HG03520 (cell line): ENCODE measurements around the gene SPANXN4.

Source experiments
- ATAC-seq: cut with Tn5 transposase; IDR thresholded peaks from one replicate; pipeline ENCODE4 v1.9.1; 2021; ENCODE audit warnings: mild to moderate bottlenecking, moderate library complexity; ENCODE audit not compliant: unreplicated experiment

Gene SPANXN4, protein sequence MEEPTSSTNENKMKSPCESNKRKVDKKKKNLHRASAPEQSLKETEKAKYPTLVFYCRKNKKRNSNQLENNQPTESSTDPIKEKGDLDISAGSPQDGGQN

DNA sequence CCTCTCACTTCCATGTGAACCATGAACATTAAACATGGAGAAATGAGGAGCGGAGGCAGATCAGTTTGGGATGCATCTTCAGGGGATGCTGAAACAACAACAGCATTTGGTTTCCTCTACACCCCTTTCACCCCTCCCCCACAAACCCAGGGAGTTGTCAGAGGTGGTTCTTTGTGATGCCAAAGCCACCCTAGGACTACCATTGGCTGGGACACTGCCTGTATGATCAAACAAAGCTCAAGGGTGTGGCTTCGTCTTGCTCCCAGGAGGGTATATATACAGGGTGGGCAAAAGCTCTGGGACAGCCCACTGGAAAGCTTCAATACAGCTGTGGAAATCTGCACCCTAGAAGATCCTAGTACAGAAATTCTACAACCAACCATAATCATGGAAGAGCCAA, at the start of gene SPANXN4:
TSS of gene SPANXN4 (plus strand) at position 301 of the 400 bp plus-strand sequence. CDS start at position 388, 87 bp downstream.
- ATAC-seq: no peak

DNA sequence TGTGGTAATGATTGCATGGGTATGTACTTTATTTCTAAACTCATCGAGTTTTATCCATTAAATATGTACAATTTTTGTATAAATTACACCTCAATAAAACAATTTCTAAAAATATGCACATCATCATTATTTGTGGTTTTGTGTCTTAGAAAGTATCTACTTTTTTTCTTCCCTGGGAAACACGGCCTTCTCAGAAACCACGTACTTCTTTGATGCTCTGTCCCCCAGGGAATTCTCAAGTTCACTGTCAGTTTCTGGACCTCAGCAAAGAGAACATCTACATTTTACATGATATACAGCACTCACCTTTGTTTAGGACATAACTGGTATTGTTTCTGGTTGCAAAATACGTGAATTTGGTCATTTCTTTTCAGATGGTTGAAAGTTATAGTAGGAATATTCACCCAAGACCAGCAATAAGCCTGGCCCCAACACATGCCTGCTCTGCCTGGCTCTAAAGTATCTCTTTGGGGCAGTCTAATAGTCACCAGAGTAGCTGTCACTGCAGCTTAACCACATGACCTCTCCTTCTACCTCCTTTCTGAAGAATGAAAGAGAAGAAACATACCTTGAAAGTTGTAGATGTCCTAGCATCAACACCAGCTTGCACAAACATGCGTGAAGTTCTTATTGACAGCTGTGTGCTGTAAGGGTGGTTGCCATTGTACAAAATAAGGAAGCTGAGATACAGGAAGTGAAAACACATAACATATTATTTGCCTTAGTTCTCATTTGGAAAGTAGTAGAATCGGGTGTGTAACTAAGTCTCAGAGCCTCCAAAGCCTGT, 48.4 kb upstream of the SPANXN4 start:
- peak; percentile 89 for ATAC-seq

DNA sequence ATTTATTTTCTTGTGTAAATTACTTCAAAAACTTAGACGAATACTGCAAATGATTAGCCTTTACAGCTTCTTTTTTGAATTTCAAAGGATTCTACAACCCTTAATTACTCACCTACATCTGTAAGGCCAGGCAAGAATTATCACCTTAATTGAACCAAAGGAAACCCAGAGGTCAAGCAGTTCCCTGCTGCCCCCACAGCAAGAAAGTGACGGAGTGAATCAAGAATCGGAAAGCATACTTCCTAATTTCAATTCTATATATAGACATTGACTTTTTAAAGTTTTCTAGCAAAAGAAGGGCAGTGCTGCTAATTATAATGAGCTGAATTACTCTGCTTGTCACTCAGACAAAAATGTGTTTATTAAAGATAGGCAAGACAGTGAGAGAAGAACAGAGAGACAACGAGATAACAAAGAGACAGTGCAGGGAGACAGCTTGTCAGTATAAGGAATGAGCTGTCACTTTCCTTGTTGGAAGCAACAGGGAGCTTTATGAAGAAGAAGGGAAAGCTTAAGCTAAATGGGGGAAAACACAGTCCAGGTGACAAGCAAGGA, 47.5 kb upstream of the SPANXN4 start:
- ATAC-seq: peak; percentile 28

DNA sequence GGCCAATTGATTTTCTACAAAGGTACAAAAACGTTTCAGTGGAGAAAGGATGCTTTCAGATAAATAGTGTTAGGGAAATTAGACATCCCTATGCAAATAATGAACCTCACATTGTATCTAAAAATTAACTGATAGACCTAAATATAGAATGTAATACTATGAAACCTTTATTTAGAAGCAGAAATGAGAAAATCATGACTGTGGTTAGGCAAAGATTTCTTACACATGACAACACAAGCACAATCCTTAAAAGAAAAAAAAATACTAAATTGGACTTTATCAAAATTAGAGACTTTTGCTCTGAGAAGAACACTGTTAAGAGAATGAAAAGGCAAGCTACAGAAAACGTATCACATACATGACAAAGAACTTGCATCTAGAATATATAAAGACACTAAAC, 43.0 kb upstream of the SPANXN4 start:
- no peak for ATAC-seq

DNA sequence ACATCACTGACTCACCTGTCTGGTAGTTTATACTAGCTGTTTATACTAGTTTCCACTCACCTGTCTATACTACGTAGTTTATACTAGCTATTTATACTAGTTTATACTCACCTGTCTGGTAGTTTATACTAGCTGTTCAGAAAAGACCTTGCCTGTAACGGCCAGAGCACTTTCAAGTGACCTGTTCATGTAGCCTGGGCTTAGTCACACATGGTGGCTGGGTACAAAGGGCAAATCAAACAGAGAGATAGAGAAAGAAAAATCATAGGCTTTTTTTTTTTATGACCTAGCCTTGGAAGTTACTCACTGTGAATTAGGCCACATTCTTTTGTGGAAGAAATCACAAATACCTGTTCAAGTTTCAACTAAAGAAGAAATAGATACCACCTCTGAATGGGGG, 30.7 kb upstream of the SPANXN4 start:
- no peak for ATAC-seq

DNA sequence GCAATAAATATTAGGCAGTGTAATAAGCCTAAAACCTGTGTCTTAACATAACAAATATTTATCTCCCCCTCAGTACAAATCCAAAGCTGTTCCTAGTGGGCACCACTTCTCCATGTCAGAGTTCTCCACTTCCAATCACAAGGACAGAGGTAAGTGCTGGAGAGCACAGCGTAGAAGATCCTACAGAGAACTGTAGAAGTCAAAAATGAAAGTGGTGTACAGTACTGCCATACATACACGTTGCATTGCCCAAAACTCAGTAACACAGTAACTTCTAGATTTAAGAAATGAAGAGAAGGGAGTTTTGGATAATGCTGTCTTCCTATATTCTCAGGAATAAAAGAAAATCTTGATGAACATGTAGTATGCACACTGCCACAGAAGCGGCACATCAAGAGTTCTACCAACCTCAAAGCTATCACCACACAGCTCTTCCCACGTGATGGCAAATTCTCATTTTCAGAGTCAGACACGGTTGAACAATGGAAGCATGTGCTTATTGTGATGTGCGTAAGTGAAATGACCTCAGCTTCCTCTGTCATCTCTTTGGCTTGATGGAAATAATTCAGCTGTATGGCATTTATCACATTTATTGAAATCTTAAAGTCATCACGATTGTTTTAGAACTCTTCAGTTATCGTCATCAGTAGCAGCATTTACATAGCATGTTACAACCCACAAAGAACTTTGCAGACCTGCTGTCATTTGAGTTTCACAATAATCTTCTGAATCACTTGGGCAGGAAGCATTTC, 27.1 kb upstream of the SPANXN4 start:
- ATAC-seq: no peak

DNA sequence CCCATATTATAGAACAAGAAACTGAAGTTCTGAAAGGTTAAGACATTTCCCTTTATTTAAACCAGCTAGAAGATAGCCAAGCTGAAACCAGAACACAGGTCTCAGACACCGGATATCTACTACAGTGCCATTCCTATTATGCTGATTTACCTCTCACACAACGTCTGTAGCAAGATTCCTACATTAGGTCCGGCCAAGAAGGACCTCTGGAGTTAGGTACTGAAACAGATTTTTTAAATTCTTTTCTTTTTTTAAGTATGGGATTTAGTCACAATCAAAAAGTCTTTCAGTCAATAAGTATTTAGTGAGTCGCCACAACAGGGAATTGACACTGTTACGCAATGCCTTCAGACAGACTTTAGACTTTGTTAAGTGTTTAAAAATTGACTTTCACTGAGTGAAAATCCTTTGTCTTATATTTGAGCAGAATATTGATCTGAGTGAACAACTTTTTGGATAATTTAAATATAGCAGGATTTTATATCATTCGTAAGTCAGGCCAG, 26.5 kb upstream of the SPANXN4 start:
- no peak for ATAC-seq

DNA sequence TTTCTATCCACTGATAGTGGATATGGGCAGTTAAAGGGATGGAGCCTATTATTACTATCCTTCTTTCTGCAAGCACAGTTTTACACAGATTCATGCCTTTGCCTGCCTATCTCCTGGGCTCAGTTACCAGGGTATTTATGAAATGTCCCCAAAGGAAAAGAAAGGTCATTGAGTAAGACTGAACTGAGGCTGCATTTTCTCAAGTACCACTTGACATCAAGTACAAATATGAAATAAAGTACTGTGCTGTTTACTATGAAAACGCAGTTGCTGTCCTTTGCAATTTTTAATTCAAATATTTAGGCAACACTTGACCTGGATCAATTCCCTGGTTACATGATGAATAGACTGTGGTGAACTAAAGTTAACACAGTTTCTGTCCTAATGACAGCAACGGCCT, 23.5 kb upstream of the SPANXN4 start:
- no peak for ATAC-seq

DNA sequence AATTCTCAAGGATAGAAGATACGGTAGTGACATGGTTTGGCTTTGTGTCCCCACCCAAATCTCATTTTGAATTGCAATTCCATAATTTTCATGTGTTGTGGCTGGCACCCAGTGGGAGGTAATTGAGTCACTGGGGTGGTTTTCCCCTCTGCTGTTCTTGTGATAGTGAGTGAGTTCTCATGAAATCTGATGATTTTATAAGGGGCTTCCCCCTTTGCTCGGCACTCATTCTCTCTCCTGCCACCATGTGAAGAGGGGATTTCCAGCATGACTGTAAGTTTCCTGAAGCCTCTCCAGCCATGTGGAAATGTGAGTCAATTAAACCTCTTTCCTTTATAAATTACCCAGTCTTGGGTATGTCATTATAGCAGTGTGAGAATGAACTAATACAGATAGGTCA, 8.5 kb upstream of the SPANXN4 start:
- ATAC-seq: no peak

DNA sequence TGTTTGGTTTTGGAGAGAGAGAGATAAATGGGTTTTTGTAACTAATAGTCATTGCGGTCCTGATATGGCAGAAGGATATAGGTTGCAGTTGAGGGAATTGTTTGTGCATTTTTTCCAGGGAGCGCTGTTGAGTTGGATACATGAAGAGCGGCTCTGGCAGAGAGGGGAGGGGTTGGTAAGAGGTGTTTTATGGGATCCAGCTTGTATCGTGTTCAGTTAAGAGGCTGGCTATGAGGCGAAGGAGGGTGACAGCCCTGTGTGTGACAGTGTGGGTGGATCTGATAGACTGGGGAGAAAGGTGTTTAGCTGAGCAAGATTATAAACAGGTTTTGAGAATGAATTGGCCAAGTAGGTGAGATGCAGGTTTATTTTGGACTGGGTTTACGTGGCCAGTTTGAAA, 1.5 kb downstream of the SPANXN4 start:
- no peak for ATAC-seq

DNA sequence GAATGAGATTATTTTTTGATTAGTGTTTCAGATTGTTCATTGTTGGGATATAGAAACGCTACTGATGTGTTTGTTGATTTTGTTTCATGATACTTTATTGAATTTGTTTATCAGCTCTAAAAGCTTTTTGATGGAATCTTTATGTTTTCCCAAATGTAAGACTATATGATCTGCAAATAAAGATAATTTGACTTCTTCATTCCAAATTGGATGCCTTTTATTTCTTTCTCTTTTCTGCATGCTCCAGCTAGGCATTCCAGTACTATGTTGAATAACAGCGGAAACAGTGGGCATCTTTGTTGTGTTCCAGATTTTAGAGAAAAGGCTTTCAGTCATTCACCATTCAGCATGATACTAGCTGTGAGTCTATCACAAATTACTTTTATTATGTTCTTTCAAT, 21.8 kb downstream of the SPANXN4 start:
- ATAC-seq: no peak

DNA sequence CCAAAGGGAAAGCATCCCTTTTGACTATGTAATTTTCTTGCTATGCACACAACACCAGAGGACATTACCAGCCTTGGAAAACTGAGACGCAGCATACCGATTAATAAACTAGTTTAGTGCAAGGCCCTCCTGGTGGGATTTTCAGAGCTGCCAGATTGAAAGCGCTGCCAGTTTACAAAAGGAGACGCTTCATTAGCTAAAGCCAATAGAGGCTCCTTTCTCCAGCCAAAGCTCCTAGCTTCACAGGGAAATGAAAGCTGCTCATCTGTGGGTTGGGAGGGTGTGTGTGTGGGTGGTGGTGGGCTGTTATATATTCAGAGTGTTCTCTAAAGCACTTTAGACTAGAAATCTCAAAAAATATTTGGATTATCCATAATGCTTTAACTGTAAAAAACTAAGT, 32.4 kb downstream of the SPANXN4 start:
- ATAC-seq: no peak

DNA sequence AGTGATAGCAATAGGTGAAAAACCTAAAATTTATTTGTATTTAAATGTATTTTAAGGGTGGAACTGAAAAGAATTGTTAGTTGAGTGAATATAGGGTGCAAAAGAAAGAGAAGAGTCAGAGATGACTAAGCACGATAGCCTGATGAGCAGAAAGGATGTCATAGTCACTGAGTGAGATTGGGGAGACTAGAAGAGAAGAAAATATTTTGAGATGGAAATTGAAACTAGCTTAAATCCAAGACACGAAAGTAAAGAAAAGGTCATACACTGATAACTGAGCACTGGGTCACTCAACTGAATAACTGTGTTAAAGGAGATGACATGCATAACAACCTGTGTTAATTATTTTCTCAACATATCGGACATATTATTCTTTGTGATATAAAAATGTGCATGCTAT, 55.5 kb downstream of the SPANXN4 start:
- ATAC-seq: no peak

DNA sequence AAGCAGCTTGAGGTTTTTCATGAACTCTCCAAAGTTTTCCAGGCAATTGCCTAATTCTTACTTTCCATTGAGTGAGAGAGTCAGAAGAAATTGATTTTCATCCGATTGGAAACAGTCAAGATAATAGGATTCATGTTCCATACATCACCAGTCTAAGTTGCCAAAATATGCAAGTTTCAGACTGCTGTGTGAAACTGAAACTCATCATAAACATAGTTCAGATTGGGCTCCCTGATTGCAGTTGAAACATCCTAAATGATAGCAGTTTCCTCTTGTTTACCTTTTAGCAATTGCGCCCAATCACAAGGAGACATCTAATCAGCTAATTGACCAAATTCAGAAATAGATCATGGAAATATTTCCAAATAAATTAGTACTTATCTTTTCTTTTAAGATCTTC, 56.8 kb downstream of the SPANXN4 start:
- no peak for ATAC-seq
